Endometrial microvascular endothelial cells (primary cell): ENCODE measurements around the gene COL15A1. TPM values are rescaled to one million over a fixed set of nuclear protein-coding genes. Genes with fewer than 3 reads are reported as not detected.

ENCODE experiments used
- in situ Hi-C: cut with HindIII; loops from 2 replicates; pipeline ENCODE4 v1.10.0; 2017; ENCODE audit warnings: low sequenced_read_pairs, low pct_unique_long_range_greater_than_20kb; ENCODE audit errors: inconsistent ontology term
- total RNA-seq: library from RNA; depleted of rRNA; stranded (reverse); fragments of >200 nt; gene quantifications from one replicate; pipeline ENCODE4 v1.2.3, GENCODE V29; 2015; ENCODE audit errors: inconsistent ontology term

Gene COL15A1
- total RNA-seq, 1 donor from 2014 or later = 0.28 TPM

DNA sequence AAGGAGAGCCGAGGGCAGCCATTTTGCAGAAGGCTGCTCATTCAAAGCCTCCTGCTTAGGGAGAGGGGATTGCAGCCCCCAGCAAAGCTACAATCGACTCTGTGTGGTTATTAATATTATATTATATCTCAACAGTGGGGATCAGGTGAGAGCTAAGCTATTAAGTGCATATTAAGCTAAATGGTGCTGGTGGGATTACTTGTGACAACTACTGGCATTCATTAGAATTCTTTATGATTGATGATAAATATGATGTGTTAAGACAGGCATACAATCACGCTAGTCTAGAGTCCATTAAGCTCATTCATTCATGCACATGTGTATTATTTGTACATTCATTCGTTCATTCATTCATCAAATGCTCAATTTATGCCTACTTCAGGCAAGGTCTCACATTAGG, 23.0 kb downstream of the COL15A1 start:
- in situ Hi-C loops = no loop called here

- in situ Hi-C loops = no loop called here
These were observed 23.6 kb downstream of the COL15A1 start for GRCh38 chr9:98967257-98967656.

DNA sequence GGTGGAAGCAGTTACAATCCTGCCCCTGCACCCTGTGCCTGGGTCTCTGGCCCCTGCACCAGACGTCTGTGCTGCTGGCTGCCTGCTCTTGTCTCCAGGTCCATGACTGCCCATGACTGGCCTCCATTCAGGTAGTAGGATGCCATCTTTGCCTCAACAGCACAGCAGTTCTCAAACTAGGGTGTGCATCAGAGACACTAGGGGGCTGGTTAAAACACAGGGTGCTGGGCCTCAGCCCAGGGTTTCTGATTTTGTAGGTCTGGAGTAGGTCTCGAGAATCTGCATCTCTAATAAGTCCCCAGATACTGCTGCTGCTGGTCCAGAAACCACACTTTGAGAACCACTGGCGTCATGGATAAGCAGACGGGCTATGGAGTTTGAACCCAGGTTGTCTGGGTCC, 24.0 kb downstream of the COL15A1 start:
- in situ Hi-C loops = no loop called here

DNA sequence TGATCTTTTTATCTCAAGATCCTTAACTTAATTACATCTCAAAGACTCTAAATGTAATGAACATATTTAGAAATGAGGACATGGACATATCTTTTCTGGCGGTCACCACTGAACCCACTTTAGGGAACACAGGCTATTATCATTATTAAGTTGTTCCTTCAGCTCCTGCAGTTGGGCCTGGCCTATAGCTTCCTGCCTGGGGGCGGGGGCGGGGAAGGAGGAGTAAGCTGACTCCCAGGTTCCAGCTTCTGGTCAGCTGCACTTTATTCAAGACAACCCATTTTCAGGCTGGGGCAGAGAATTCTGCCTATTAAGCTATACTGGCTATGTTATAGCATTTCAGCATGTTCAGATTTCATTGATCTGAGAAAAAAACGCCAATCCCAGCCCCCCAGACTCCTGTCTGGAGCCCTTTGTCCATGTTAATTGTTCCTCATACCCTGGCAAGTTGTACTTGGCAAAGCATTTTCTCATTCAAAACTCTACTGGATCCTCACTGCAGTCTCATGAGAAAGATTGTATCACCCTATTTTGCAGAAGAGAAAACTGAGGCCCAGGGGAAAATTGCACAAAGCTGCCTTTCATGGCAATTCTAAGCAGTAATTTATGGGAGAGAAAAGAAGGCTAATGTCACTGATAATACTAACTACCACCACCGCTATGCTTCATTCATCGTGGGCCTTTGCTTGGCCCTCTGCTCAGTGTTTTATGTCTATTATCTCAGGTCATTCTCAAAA, 25.1 kb downstream of the COL15A1 start:
- in situ Hi-C loops = no loop called here

DNA sequence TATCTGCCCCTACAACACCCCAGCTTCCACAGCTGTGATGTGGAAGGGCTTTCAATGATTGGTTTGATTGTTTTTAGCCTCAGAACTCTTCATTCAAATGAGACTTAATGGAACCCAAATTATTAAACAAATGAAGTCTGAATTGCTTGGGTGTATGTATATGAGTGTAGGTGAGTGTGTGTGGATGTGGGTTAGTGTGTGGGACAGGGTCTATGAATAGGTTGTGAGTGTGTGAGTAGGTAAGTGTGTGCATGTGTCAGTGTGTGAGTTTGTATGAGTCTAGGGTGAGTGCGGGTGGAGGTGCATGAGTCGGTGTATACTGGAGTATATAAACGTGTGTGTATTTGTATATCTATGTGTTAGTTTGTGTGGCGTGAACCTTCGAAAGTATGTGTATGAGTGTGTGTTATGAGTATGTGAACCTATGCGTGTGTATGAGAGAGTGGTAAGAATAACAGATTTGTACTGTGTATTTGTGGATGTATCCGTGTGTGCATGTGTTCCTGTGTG, 26.9 kb downstream of the COL15A1 start:
- in situ Hi-C loops = no loop called here

DNA sequence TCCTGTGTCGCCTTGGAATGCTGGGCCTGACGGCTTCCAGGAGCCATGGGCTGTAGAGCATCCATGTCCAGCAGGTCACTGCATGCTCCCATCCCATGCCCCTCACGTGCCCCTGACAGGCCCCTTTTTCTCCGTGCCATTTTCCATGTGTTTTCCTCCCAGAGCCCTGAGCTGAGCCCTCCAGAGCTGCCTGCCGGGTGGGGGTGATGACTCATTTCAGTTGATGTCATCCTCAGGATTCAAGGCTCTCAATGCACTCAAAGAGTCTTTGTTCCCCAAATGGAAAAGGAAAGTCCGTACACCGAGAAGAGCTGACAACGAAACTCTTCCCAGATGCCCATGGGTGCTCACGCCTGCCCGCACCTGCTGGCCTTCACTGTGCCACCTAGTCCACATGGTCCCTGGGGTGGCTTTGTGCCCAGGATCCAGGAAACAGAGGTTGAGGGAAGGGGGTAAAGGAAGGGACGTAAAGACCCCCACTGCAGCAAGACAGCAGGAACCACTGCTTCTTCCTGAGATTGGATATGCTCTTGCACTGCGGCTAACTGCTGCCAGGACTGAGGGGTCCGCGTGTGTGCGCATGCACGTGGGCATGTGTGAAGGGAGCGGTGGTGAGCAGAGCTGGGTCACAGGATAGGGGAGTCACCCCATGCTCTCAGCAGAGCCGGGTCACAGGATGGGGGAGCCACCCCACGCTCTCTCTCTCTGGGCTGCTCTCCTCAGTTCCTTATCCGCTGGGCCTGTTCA, 27.6 kb downstream of the COL15A1 start:
- in situ Hi-C loops = no loop called here

DNA sequence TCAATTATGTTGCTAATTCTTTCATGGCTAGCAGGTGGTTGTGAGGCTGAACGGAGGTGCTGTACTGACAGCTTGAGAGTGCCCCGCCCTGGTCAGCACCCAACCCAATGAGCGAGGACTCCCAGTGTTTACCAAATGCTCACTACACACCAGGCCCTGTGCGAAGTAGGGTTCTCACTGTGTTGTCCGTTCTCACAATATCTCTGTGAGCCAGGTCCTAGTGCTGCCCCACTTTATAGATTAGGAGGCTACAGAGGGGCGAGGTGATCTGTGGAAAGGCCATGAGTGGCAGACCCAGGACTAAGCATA, 28.2 kb downstream of the COL15A1 start:
- in situ Hi-C loops = no loop called here

DNA sequence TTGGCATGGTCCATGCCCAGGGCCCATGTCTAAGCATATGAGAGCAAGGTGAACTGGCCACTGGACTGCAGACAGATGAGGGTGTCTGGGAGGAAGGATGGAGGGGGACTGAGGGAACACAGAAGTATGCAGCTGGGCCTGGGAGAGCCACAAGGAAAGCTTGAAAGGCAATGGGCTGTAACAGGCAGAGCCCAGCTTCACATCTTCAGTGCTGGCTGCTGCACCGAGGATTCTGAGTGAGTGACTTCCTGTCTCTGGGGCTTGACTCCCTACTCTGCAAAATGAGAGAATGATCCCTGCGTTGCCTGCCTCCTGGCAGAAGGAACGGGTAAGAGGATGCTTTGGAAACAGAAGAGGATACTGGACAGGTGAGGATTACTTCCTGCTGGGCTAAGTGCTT, 29.0 kb downstream of the COL15A1 start:
- in situ Hi-C loops = no loop called here

DNA sequence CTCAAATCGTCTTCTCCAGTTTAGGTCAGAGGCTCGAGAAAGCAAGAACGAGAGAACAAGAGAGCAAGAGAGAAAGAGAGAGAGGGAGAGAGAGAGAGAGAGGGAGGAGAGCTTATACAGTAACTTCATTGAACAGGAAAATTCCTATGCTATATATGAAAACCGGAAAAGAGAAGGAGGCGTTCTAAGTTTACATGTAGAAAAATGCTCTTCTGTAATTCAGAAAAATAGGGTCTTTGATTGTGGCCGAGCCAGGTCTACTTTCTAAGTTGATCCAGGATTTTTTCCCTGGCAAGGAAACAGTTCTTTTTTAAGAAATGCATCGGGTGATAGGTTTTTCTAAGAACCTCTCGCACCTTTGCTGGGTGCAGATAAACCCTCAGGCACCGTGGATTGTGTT, 29.5 kb downstream of the COL15A1 start:
- in situ Hi-C loops = no loop called here

DNA sequence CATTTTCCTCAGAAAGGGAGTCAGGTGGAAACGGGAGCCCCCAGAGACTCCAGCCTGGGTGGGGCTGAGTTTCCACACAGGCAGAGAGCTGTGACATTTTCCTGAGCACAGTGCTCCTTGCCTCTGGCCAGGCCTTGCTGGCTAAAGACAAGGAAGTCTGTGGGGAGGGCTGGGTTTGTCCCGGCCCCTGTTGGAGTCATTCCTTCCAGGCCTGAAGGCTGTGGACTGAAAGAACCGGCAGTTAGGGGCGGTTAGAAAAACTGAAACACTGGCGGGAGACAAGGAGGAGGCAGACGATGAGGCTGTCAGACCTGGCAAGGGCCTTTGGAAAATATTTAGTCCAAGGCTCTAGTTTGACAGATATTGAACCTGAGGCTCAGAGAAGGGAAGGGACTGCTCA, 29.9 kb downstream of the COL15A1 start:
- in situ Hi-C loops = no loop called here

DNA sequence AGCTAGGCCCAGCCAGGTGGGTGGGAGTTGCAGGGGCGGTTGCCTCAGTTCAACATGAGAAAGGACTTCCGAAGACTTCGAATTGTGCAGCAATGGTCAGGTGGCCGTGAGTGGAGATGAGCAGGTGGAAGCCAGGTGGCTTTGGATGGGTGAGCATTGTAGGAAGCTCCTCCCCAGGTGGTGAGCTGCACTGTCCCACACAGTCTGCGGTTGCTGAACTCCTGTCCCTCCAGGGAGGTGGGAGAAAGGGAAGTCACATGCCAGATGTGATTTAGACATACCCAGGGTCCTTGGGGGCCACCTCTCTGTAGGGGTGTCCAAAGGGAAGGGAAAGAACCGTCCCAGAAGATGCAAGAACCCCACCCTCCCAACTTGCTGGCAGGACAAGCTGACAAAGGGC, 30.4 kb downstream of the COL15A1 start:
- in situ Hi-C loops = no loop called here

DNA sequence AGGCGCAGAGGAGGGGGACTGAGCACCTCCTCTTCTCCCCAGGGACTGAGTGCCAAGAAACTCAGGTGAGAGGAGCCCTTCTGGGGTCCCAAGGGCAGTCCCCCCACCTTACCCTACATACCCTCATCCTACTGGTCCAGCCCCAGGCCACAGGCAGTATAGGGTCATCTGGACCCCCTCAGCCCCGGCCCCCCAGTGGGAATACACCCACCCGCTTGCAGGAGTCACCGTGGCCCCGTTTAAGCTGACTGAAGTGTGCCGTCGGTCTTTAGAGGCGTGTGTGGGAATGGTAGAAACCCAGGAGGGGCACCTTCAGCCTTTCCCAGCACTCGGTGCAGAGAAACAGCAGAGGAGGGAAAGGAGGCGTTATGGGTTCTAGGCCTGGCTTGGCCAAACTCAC, 30.8 kb downstream of the COL15A1 start:
- in situ Hi-C loops = no loop called here

DNA sequence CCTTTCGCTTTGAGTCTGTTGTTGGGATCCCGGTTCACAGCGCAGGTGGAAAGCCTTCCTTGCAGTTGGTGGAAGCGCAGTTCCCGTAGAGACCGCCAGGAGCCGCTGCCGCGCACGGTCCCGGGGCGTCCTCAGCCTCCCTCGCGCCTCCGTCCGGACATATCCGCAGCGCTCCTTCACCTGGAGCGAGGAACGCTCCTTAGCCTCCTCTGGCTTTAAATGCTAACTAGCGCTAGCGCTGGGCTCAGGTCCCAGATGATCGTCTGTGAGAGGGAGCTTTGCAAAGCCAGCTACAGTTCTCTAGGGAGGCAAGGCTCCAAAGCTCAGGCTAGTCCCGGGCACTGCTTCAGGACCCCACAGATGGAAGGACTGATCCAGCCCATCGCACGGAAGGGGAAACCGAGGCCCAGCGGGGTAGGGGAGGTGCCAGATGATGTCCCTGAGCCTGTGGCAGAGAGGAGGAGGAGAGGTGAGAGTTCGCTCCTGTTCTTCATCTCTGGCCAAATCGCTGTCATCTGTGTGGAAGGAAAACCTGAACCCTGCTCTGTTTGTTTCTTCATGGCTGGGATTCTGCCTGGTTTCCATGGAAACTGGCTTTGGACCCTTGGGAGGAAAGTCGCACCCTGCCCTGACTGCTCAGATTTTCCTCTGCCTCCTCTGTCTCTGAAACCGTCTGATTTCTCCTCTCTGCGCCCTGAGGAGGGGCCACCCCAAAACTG, 31.4 kb downstream of the COL15A1 start:
- in situ Hi-C loops = no loop called here

- in situ Hi-C loops = no loop called here
These were observed 32.1 kb downstream of the COL15A1 start for GRCh38 chr9:98975838-98976237.

DNA sequence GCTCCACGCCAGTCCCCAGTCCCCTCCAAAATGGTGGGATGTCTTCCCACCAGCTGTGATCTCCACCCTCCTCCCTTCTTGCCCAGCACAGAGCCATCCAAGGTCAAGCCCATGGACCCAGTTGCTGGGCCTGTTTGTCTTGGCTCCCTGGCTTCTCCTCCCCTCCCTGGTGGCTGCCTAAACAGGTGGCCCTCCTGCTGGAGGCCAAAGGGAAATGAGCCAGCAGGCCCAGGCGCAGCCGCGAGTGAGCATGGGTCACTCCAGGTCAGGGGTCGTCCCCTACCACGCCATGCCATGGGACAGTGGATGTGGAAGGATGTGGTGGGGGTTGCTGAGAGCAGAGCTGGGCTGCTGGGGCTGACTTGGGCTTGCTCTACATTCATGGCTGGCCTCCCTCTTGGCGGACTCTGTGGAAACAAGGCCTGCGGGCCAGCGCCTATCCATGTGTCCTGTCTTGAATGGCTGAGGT, 33.6 kb downstream of the COL15A1 start:
- in situ Hi-C loops = no loop called here

DNA sequence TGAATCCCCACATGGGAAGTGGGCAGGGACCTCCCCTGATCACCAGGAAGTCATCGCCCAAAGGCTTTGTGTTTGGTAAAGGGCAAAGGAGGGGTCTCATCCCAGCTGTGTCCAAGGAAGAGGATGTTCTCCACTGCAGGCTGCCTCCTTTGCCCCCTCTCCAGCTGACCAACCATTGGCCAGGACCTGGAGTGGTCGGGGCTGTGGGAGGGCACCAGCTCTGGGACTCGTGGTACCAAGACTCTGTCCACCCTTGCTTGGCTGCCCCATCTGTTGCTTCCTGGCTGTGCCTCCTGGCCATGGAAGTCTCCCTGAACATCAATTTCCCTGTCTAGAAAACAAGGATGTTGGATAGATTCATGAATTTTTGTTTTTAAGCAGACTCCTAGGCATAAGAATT, 34.1 kb downstream of the COL15A1 start:
- in situ Hi-C loops = no loop called here

DNA sequence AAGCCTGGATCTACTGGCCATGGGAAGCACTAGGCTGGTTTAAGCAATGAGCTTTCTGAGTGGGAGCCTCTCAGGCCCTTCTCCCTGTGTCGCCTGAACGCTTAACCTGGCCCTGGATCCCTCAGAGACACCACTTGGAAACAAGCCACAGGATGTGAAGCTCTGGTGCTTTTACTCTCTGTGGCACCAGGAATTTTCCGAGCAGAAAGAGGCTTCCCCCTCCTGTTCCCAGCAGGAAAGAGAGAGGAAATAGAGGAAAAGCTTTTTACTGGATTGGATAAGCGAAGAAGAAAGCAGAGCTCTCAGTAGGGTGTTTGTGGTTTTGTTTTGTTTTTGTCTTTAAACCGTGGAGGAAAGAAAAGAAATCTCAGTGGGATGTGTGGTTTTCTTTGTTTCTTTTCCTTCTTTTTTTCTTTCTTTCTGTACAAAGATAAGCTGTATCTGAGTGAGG, 34.5 kb downstream of the COL15A1 start:
- in situ Hi-C loops = no loop called here

- in situ Hi-C loops = no loop called here
These were observed 36.6 kb downstream of the COL15A1 start for GRCh38 chr9:98980291-98980690.

DNA sequence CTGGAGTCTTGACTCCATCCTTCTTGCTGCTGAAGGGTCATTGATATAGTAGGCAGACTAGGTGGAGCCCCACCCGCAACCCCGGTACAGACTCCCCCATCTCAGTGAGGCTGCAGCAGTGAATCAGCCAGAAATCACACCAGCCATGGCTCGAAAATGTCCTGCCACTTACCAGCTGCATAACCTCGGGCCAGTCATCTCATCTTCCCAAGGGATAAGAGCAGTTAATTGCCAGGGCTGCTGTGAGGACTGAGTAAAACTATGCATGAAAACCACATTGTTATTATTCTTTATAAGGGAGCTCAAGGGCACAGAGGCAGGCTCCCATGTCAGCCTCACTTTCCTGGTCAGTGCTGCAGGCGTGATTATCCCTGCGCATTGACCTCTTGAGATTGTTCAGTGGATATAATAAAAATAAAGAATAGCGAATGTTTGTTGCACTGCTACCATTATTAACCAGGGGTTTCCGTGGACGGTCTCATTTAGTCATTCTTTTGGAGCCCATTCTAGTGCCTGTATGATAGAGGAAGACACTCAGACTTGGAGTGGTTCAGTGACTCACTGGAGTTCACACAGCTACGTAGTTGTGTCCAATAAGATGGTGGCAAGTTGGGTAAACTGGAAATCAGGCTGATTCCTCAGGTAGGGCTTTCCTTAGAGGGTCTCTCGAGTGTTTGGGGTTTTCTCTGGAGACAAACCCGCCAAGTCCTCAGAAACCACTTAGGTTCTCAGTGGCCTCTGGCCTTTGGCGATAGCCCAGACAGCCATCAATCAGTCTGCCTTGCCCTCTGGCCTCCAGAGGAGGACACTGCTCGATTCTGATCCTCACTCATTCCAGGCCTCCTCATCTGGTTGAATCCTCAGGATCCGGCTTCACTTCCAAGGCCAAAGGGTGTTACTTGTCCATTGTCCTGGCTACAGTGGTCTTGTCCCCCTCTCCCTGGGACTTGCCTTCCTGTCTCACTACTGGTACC, 39.9 kb downstream of the COL15A1 start:
- in situ Hi-C loops = no loop called here
